K562 (cell line): ENCODE measurements around the gene HSPE1. TPM values are rescaled to one million over a fixed set of nuclear protein-coding genes. Genes with fewer than 3 reads are reported as not detected.

Experiments
- CCAR2 ChIP-seq: fragments of 200-400 bp; formaldehyde crosslinking; IDR thresholded peaks from 2 replicates; pipeline ENCODE4 v1.6.1; 2017; ENCODE audit warnings: mild to moderate bottlenecking, low read depth, low read length
- DMBX1 ChIP-seq: fragments of 250-450 bp; sonication (Bioruptor Pico); IDR thresholded peaks from 2 replicates; pipeline ENCODE4 v1.8.0; 2022; ENCODE audit warnings: inconsistent platforms, mild to moderate bottlenecking, moderate library complexity, borderline replicate concordance
- FIP1L1 ChIP-seq: fragments of 200-400 bp; formaldehyde crosslinking; IDR thresholded peaks from 2 replicates; pipeline ENCODE4 v1.6.1; 2018; ENCODE audit warnings: mild to moderate bottlenecking, low read depth, low read length; ENCODE audit not compliant: poor library complexity, severe bottlenecking
- GABPB1 ChIP-seq: sonication (generic); formaldehyde crosslinking; IDR thresholded peaks from 2 replicates; pipeline ENCODE4 v1.8.0; 2022; ENCODE audit warnings: mild to moderate bottlenecking, missing genetic modification reagents
- KDM2B ChIP-seq: fragments of 250-450 bp; sonication (Bioruptor Pico); IDR thresholded peaks from 2 replicates; pipeline ENCODE4 v1.8.0; 2021; ENCODE audit warnings: mild to moderate bottlenecking, moderate library complexity
- MTA1 ChIP-seq: fragments of 450-650 bp; IDR thresholded peaks from 2 replicates; pipeline ENCODE4 v1.6.1; 2017; ENCODE audit warnings: borderline replicate concordance
- MYC ChIP-seq, 2 experiments: fragments of 250-450 bp in 1 of 2; sonication (Bioruptor Pico) in 1 of 2; IDR thresholded peaks; 2 replicates each; pipeline versions ENCODE4 v1.5.1 to v1.6.1; 2012 to 2021; ENCODE audit warnings: low read depth in 2 of 2, borderline replicate concordance in 1 of 2, improper control_type of control experiment in 1 of 2, low read length in 1 of 2, mild to moderate bottlenecking in 1 of 2, moderate library complexity in 1 of 2
- NCOA2 ChIP-seq, 2 experiments: fragments of 450-650 bp; IDR thresholded peaks; 2 replicates each; pipeline ENCODE4 v1.6.1; 2018; ENCODE audit warnings: mild to moderate bottlenecking in 2 of 2, moderate library complexity in 1 of 2; ENCODE audit not compliant: partially characterized antibody in 2 of 2
- NONO ChIP-seq, 2 experiments: fragments of 200-400 bp in 1 of 2; fragments of 450-650 bp in 1 of 2; formaldehyde crosslinking in 1 of 2; IDR thresholded peaks; 2 replicates each; pipeline ENCODE4 v1.6.1; 2017; ENCODE audit warnings: low read depth in 2 of 2, mild to moderate bottlenecking in 2 of 2, moderate library complexity in 2 of 2, low read length in 1 of 2
- NR2F6 ChIP-seq: fragments of 450-650 bp; formaldehyde crosslinking; IDR thresholded peaks from 2 replicates; pipeline ENCODE4 v1.4.0; 2020; ENCODE audit warnings: mild to moderate bottlenecking
- RBM17 ChIP-seq: fragments of 200-400 bp; formaldehyde crosslinking; IDR thresholded peaks from 2 replicates; pipeline ENCODE4 v1.6.1; 2017; ENCODE audit warnings: low read depth, mild to moderate bottlenecking, low read length, borderline replicate concordance
- TSC22D4 ChIP-seq: fragments of 450-650 bp; IDR thresholded peaks from 2 replicates; pipeline ENCODE4 v1.6.1; 2016; ENCODE audit warnings: missing genetic modification characterization, missing biosample characterization, control low read depth
- ZKSCAN1 ChIP-seq: fragments of 150-350 bp; IDR thresholded peaks from 2 replicates; pipeline ENCODE4 v1.6.1; 2016; ENCODE audit warnings: low read depth, low read length
- ZNF165 ChIP-seq: fragments of 250-450 bp; sonication (Bioruptor Pico); IDR thresholded peaks from 2 replicates; pipeline ENCODE4 v1.4.0; 2020; ENCODE audit warnings: borderline replicate concordance
- ZNF232 ChIP-seq: sonication (generic); formaldehyde crosslinking; IDR thresholded peaks from 2 replicates; pipeline ENCODE4 v1.8.0; 2022; ENCODE audit warnings: mild to moderate bottlenecking, missing genetic modification reagents
- ZNF561 ChIP-seq: fragments of 450-650 bp; formaldehyde crosslinking; conservative IDR thresholded peaks from 2 replicates; pipeline ENCODE4 v1.4.0; 2020; ENCODE audit warnings: mild to moderate bottlenecking, moderate library complexity
- ZNF76 ChIP-seq: fragments of 250-450 bp; sonication (Bioruptor Pico); IDR thresholded peaks from 2 replicates; pipeline ENCODE4 v1.4.0; 2020; ENCODE audit warnings: mild to moderate bottlenecking, moderate library complexity, borderline replicate concordance
- polyA plus RNA-seq, 8 experiments: library from polyadenylated mRNA; depleted of rRNA in 4 of 8; stranded (reverse) in 5 of 8; unstranded in 3 of 8; fragments of >200 nt; fragmentation: Nextera tagmentation in 2 of 8; fragmentation: Illumina TruSeq in 1 of 8; extraction: Ambion mirVana in 2 of 8; extraction: Trizol in 1 of 8; gene quantifications; 2 replicates each; pipeline versions ENCODE4 v1.2.1 to v1.2.3, GENCODE V29; 2011 to 2014; ENCODE audit warnings: inconsistent platforms in 1 of 8, missing spikeins in 1 of 8
- total RNA-seq, 7 experiments: library from RNA; depleted of rRNA in 6 of 7; stranded (reverse); fragments of >200 nt in 6 of 7; fragmentation: Illumina TruSeq in 2 of 7; extraction: Trizol in 2 of 7; gene quantifications; 2 replicates each; pipeline versions ENCODE4 v1.2.1 to v1.2.3, GENCODE V29; 2011 to 2021; ENCODE audit warnings: low replicate concordance in 1 of 7
- TF ChIP-seq, protein P1 (sequence below): sonication (generic); formaldehyde crosslinking; IDR thresholded peaks from 2 replicates; pipeline ENCODE4 v1.8.1; 2023; ENCODE audit warnings: mild to moderate bottlenecking, missing genetic modification reagents
- TF ChIP-seq, protein P2 (sequence below), 2 experiments: IDR thresholded peaks in 1 of 2; conservative IDR thresholded peaks in 1 of 2; 2 replicates each; pipeline ENCODE4 v1.6.1; 2016; ENCODE audit warnings: low read depth in 2 of 2, mild to moderate bottlenecking in 1 of 2, missing compliant biosample characterization in 1 of 2, missing genetic modification characterization in 1 of 2, moderate library complexity in 1 of 2
- TF ChIP-seq, protein P3 (sequence below): fragments of 250-450 bp; sonication (Bioruptor Pico); IDR thresholded peaks from 2 replicates; pipeline ENCODE4 v1.9.0; 2021; ENCODE audit warnings: mild to moderate bottlenecking
- TF ChIP-seq, protein P4 (sequence below): IDR thresholded peaks from 3 replicates; pipeline ENCODE4 v1.6.1; 2011; ENCODE audit warnings: borderline replicate concordance, mild to moderate bottlenecking; ENCODE audit not compliant: insufficient read length, insufficient read depth

Gene HSPE1
- total and polyA plus RNA-seq, 9 of the 15 experiments (the other 6 are each of a cell fraction or from before 2014, with no cell fraction given), result 223 to 1,007 (median 612) TPM

GRCh38 chr2:197453123-197453913 is 46.9 kb upstream of the HSPE1 start, which contains the start of gene COQ10B (continued):
- TF ChIP-seq GABPB1 (CRISPR knock-in tag), result peak; percentile 79
- no peak for TF ChIP-seq KDM2B (CRISPR knock-in tag)
- TF ChIP-seq ZNF76 (CRISPR knock-in tag), result no peak
- TF ChIP-seq DMBX1 (CRISPR knock-in tag), result no peak; the same call in 1 of the 2 replicates
- no peak for TF ChIP-seq NCOA2 (IDR thresholded peaks at IDR 0.05; ENCODE audit: partially characterized antibody in 2 of 2)
- TF ChIP-seq ZNF561 (CRISPR knock-in tag), result no peak
- TF ChIP-seq RBM17, result no peak
- no peak for TF ChIP-seq TSC22D4 (tag)
- TF ChIP-seq MTA1, result no peak
- 0 out of 2 replicates have a peak, but pooled peaks have one; percentile 4 for TF ChIP-seq ZKSCAN1
- TF ChIP-seq, protein P1, sequence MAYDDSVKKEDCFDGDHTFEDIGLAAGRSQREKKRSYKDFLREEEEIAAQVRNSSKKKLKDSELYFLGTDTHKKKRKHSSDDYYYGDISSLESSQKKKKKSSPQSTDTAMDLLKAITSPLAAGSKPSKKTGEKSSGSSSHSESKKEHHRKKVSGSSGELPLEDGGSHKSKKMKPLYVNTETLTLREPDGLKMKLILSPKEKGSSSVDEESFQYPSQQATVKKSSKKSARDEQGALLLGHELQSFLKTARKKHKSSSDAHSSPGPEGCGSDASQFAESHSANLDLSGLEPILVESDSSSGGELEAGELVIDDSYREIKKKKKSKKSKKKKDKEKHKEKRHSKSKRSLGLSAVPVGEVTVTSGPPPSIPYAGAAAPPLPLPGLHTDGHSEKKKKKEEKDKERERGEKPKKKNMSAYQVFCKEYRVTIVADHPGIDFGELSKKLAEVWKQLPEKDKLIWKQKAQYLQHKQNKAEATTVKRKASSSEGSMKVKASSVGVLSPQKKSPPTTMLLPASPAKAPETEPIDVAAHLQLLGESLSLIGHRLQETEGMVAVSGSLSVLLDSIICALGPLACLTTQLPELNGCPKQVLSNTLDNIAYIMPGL (CRISPR knock-in tag), result no peak
- TF ChIP-seq MYC (IDR thresholded peaks at IDR 0.05; ENCODE audit: low read depth, low read length), result peak; percentile 26; the same call in 1 of the 2 replicates
- 0 out of 2 replicates have a peak, but pooled peaks have one; percentile 60 for TF ChIP-seq MYC (CRISPR knock-in tag; IDR thresholded peaks at IDR 0.05; ENCODE audit: borderline replicate concordance, low read depth)
- no peak for TF ChIP-seq ZNF232 (CRISPR knock-in tag)
- TF ChIP-seq, protein P2, sequence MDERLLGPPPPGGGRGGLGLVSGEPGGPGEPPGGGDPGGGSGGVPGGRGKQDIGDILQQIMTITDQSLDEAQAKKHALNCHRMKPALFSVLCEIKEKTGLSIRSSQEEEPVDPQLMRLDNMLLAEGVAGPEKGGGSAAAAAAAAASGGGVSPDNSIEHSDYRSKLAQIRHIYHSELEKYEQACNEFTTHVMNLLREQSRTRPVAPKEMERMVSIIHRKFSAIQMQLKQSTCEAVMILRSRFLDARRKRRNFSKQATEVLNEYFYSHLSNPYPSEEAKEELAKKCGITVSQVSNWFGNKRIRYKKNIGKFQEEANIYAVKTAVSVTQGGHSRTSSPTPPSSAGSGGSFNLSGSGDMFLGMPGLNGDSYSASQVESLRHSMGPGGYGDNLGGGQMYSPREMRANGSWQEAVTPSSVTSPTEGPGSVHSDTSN (CRISPR knock-in tag; IDR thresholded peaks at IDR 0.05; ENCODE audit: low read depth), result no peak
- TF ChIP-seq, protein P2 (tag; conservative IDR thresholded peaks at IDR 0.05; ENCODE audit: low read depth), result no peak
- no peak for TF ChIP-seq NR2F6 (CRISPR knock-in tag)
- no peak for TF ChIP-seq ZNF165 (CRISPR knock-in tag)
- TF ChIP-seq CCAR2, result no peak
- TF ChIP-seq, protein P3, sequence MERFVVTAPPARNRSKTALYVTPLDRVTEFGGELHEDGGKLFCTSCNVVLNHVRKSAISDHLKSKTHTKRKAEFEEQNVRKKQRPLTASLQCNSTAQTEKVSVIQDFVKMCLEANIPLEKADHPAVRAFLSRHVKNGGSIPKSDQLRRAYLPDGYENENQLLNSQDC, result no peak
- peak; percentile 32 for TF ChIP-seq FIP1L1
- TF ChIP-seq, protein P4, sequence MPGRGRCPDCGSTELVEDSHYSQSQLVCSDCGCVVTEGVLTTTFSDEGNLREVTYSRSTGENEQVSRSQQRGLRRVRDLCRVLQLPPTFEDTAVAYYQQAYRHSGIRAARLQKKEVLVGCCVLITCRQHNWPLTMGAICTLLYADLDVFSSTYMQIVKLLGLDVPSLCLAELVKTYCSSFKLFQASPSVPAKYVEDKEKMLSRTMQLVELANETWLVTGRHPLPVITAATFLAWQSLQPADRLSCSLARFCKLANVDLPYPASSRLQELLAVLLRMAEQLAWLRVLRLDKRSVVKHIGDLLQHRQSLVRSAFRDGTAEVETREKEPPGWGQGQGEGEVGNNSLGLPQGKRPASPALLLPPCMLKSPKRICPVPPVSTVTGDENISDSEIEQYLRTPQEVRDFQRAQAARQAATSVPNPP, result no peak
- no peak for TF ChIP-seq NONO (IDR thresholded peaks at IDR 0.05; ENCODE audit: low read depth in 2 of 2, low read length in 1 of 2)
